MCF 10A (cell line): ENCODE results near the gene STEAP1B. TPM values are rescaled to one million over a fixed set of nuclear protein-coding genes. Genes with fewer than 3 reads are reported as not detected.
"Not testable (repeated sequence)": the region's sequence is repeated elsewhere in the genome, so short reads cannot be mapped to it uniquely, and the experiment has no call there.

ENCODE experiments used
- BruUV-seq: library from RNA; stranded (reverse); fragments of 400-500 nt; replicated peaks from 2 replicates; lab custom pipeline; 2021; lab: Mats Ljungman, UMichigan
- CTCF ChIA-PET: fragments of 300-600 bp; sonication (Branson Sonifier 250); formaldehyde crosslinking; extraction: SDS; loops from one replicate; lab custom pipeline; 2021; ENCODE audit warnings: antibody characterized with exemption, inconsistent platforms; lab: Yijun Ruan, JAX
- POLR2A ChIA-PET: fragments of 300-600, 350-650 bp; sonication (Branson Sonifier 250); formaldehyde crosslinking; extraction: SDS; loops from one replicate; lab custom pipeline; 2020; ENCODE audit warnings: antibody characterized with exemption, inconsistent platforms; lab: Yijun Ruan, JAX
- DNase-seq: peaks from one replicate; pipeline ENCODE4 v3.0.0-alpha.2; 2018; ENCODE audit not compliant: unreplicated experiment
- H3K27ac Mint-ChIP-seq: one replicate; pipeline ENCODE4 v1.8.0; 2022; ENCODE audit warnings: mild to moderate bottlenecking, low read depth, mixed read lengths; ENCODE audit not compliant: unreplicated experiment
- H3K27me3 Mint-ChIP-seq: one replicate; pipeline ENCODE4 v1.8.0; 2022; ENCODE audit warnings: mixed read lengths; ENCODE audit not compliant: insufficient read depth, unreplicated experiment
- H3K36me3 Mint-ChIP-seq: one replicate; pipeline ENCODE4 v1.8.0; 2022; ENCODE audit warnings: mild to moderate bottlenecking, moderate library complexity, mixed read lengths; ENCODE audit not compliant: insufficient read depth, unreplicated experiment
- H3K4me1 Mint-ChIP-seq: one replicate; pipeline ENCODE4 v1.8.0; 2022; ENCODE audit warnings: mixed read lengths; ENCODE audit not compliant: insufficient read depth, unreplicated experiment
- H3K4me3 Mint-ChIP-seq: one replicate; pipeline ENCODE4 v1.8.0; 2022; ENCODE audit warnings: mild to moderate bottlenecking, moderate library complexity, mixed read lengths; ENCODE audit not compliant: unreplicated experiment
- H3K9me3 Mint-ChIP-seq: one replicate; pipeline ENCODE4 v1.8.0; 2022; ENCODE audit warnings: mixed read lengths; ENCODE audit not compliant: unreplicated experiment
- CTCF ChIP-seq: fragments of 200-600 bp; IDR thresholded peaks from one replicate; pipeline ENCODE4 v1.8.0; 2022; ENCODE audit warnings: antibody characterized with exemption, mild to moderate bottlenecking; ENCODE audit not compliant: unreplicated experiment
- intact Hi-C: fragments of 100-400 bp; cut with micrococcal nuclease; formaldehyde crosslinking; loops from 2 replicates; pipeline ENCODE4 v1.14.1; 2022
- total RNA-seq: library from RNA; stranded (reverse); gene quantifications from 2 replicates; pipeline ENCODE4 v1.2.3, GENCODE V29; 2022

Gene STEAP1B
- total RNA-seq, 1 experiment from 2014 or later, result not detected

GRCh38 chr7:22542254-22542653 lies 42.3 kb upstream of the STEAP1B start:
- no peak for TF ChIP-seq CTCF
- BruUV-seq, result no TSS peak
- Mint-ChIP-seq H3K36me3 (no peaks in the 10 kb centered on the region), H3K27ac (no peak overlapping the region), H3K27me3 (peaks cover 32% of the 10 kb centered on the region), H3K4me1 (no peaks in the 10 kb centered on the region), H3K4me3 (no peak overlapping the region), H3K9me3 (no peaks in the 10 kb centered on the region)
- no peak for DNase-seq
- intact Hi-C loops, result no loop called here
- CTCF ChIA-PET, result interaction anchor here (0.6 to 2.6 kb wide), 2 partner anchors 18 to 734 kb away, joined by 6 read pairs; no protein-coding TSS in a partner anchor
- POLR2A ChIA-PET, result no interaction called here

- CTCF ChIA-PET, result interaction anchor here (0.6 kb wide), 1 partner anchor 735 kb away, joined by 6 read pairs; no protein-coding TSS in a partner anchor
- intact Hi-C loops, result no loop called here
- TF ChIP-seq CTCF, result no peak
These were observed 41.8 kb upstream of the STEAP1B start for GRCh38 chr7:22541789-22542188.

GRCh38 chr7:22528537-22528936 lies 28.5 kb upstream of the STEAP1B start:
- H3K36me3 Mint-ChIP-seq, POLR2A ChIA-PET, H3K27me3 Mint-ChIP-seq, H3K4me1 Mint-ChIP-seq, H3K27ac Mint-ChIP-seq, H3K9me3 Mint-ChIP-seq, BruUV-seq, DNase-seq, intact Hi-C loops, CTCF ChIA-PET, H3K4me3 Mint-ChIP-seq: not testable (repeated sequence)

More at GRCh38 chr7:22541789-22542188, 41.8 kb upstream of the STEAP1B start:
- DNase-seq, result no peak
- Mint-ChIP-seq H3K9me3 (no peaks in the 10 kb centered on the region), H3K4me1 (no peaks in the 10 kb centered on the region), H3K36me3 (no peaks in the 10 kb centered on the region), H3K4me3 (no peak overlapping the region), H3K27ac (no peak overlapping the region), H3K27me3 (peaks cover 27% of the 10 kb centered on the region)
- no TSS peak for BruUV-seq
- POLR2A ChIA-PET, result no interaction called here

GRCh38 chr7:22524353-22524947 lies 24.5 kb upstream of the STEAP1B start:
- H3K27me3 Mint-ChIP-seq, result peaks cover 13% of the 10 kb centered on the region
- H3K27ac Mint-ChIP-seq, DNase-seq, CTCF ChIA-PET, H3K36me3 Mint-ChIP-seq, BruUV-seq, POLR2A ChIA-PET, H3K4me1 Mint-ChIP-seq, H3K9me3 Mint-ChIP-seq, H3K4me3 Mint-ChIP-seq, intact Hi-C loops: not testable (repeated sequence)

GRCh38 chr7:22523478-22524352 lies 23.7 kb upstream of the STEAP1B start:
- intact Hi-C loops, H3K4me3 Mint-ChIP-seq, H3K4me1 Mint-ChIP-seq, H3K36me3 Mint-ChIP-seq, H3K27ac Mint-ChIP-seq, POLR2A ChIA-PET, CTCF ChIA-PET, BruUV-seq, H3K9me3 Mint-ChIP-seq: not testable (repeated sequence)
- peak; percentile 48 for DNase-seq
- TF ChIP-seq CTCF, result peak; percentile 27
- peaks cover 19% of the 10 kb centered on the region for H3K27me3 Mint-ChIP-seq

GRCh38 chr7:22519560-22519959 lies 19.6 kb upstream of the STEAP1B start:
- H3K36me3 Mint-ChIP-seq, intact Hi-C loops, H3K4me3 Mint-ChIP-seq, CTCF ChIA-PET, DNase-seq, H3K4me1 Mint-ChIP-seq, H3K27ac Mint-ChIP-seq, BruUV-seq, POLR2A ChIA-PET, H3K9me3 Mint-ChIP-seq: not testable (repeated sequence)
- H3K27me3 Mint-ChIP-seq, result peaks cover 24% of the 10 kb centered on the region

GRCh38 chr7:22516950-22517349 lies 17.0 kb upstream of the STEAP1B start:
- H3K9me3 Mint-ChIP-seq, intact Hi-C loops, H3K4me3 Mint-ChIP-seq, H3K27ac Mint-ChIP-seq, H3K36me3 Mint-ChIP-seq, POLR2A ChIA-PET, DNase-seq, BruUV-seq, H3K4me1 Mint-ChIP-seq: not testable (repeated sequence)
- CTCF ChIA-PET, result interaction anchor here (1.2 kb wide), 1 partner anchor 216 kb away, joined by 3 read pairs; no protein-coding TSS in a partner anchor
- H3K27me3 Mint-ChIP-seq, result peaks cover 11% of the 10 kb centered on the region
